Measurements from ENCODE around the gene CGB3.
A peak's percentile ranks its signal among the peaks of the same experiment; 100 is the strongest.
"Not testable (repeated sequence)": the region's sequence is repeated elsewhere in the genome, so short reads cannot be mapped to it uniquely, and the experiment has no call there.

CGB3 gene

DNA sequence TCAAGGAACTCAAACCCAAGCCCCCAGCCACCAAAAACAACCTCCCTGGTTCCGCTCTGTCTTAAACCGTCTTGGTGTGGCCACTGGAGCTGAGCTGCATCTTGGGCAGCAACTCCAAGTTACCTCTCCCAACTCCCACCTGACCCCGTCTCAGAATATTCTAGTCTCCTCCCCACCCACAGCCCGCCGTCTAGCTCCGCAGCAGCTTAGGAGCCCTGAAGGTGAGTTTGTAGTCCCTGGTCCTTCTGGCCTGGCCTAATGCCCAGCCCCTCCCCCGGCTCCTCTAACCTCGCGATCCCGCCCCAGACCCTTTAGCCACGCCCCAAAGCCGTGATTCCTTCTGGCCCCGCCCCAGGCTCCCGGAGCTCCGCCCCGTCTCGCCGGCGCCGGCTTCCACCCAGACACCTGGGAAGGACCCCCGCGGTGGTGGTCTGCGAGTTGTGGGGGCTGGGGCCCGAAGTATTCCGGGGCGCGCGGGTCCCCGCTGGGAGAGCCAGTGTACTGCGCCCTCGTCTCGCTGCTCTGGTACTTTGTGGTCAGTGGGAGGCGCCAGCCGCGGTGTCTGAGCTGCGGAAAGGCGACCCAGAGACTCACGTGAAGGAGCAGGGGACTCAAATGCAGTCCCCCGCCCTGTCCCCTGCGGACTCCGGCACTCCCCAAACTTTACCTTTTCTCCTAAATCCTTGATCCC lies 4.7 kb downstream of the CGB3 start:
- peak overlapping the region; percentile 47 for H3K4me3 ChIP-seq (ENCODE audit: low read depth, low read length)
- no peak for TF ChIP-seq CTCF (conservative IDR thresholded peaks at IDR 0.05; ENCODE audit: low read depth, low read length)
- peak; percentile 45 for DNase-seq (ENCODE audit: low read depth)

- DNase-seq (ENCODE audit: low read depth): not testable (repeated sequence)
- peak overlapping the region; percentile 47 for H3K4me3 ChIP-seq (ENCODE audit: low read depth, low read length)
Observed at GRCh38 chr19:49018388-49019241, 5.5 kb downstream of the CGB3 start.

DNA sequence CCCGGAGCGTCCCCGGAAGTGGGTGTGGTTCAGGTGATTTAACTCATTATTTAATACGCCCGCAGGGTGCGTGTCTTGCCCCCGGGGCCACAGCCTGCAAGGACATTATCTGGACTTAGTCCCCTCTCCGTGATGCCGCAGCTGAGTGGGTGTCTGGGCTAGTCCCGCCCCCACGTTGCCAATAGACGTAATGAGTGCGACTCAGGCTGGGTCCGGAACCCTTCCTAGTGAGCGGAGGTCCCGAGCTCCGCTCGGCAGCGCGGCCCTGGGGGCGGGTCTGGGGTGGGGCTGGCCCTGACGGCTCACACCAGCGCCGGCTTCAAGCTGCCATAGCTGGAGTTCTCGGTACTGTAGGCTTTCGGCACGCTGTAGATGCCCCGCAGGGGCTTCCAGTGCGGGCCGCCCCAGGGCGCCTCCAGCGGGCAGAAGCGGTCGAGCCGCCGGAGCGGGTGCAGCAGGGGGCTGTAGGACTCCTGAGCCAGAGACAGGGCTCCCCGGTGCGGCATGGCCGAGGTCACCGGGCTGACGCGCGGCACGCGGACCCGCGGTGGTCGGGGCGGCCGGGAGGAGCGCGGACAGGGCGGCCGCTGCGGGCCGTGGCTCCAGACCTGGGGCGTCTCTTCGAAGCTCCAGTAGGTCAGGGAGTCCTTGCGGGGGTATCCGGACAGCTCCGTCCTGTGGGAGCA lies 6.3 kb downstream of the CGB3 start:
- TF ChIP-seq CTCF (conservative IDR thresholded peaks at IDR 0.05; ENCODE audit: low read depth, low read length): peak; percentile 61
- DNase-seq (ENCODE audit: low read depth): peak; percentile 62
- peak overlapping the region; percentile 47 for H3K4me3 ChIP-seq (ENCODE audit: low read depth, low read length)

DNA sequence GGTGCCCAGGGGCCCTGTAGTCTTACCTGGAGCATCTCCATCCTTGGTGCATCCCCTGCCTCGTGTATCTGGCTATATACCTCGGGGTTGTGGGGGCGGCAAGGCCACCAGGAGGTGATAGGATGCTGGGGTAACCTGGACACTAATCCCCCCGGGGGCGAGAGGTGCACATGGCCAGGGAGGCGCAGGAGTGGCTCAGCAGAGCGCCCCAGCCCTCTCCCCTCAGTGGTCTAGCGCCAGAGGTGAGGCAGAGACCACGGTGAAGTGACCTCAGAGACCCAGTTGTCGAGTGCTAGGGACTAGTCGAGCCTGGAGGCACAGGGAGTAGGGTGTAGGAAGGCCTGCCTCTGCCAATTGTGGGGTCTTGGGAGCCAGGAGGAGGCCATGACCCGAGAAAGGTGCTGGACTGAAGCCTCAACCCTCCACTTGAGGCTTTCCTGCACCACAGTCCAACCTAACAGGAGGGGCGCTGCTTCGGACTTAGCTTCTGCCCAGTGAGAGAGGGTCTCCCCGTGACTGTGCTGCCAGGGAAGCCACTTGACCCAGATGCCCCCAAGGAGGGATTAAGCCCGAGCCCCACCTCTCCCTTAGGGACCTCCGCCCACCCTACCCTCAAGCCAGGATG lies 7.0 kb downstream of the CGB3 start, which contains the start of gene LHB:
Gene LHB (minus strand): TSS at position 51 of the 625 bp plus-strand sequence. CDS start 10 bp downstream, at position 41.
- no peak for TF ChIP-seq CTCF (conservative IDR thresholded peaks at IDR 0.05; ENCODE audit: low read depth, low read length)
- peak within 1 kb of the TSS; percentile 47 for H3K4me3 ChIP-seq (ENCODE audit: low read depth, low read length)
- no peak for DNase-seq (ENCODE audit: low read depth)

- no peak for DNase-seq (ENCODE audit: low read depth)
- TF ChIP-seq CTCF (conservative IDR thresholded peaks at IDR 0.05; ENCODE audit: low read depth, low read length): no peak
- H3K4me3 ChIP-seq (ENCODE audit: low read depth, low read length): no peak overlapping the region
Observed at GRCh38 chr19:49016067-49016839, 7.9 kb downstream of the CGB3 start.

GRCh38 chr19:49014870-49015255 lies 9.3 kb downstream of the CGB3 start:
- no peak for TF ChIP-seq CTCF (conservative IDR thresholded peaks at IDR 0.05; ENCODE audit: low read depth, low read length)
- no peak for DNase-seq (ENCODE audit: low read depth)
- H3K4me3 ChIP-seq (ENCODE audit: low read depth, low read length): no peak overlapping the region

All from choroid plexus epithelial cell (primary cell).